Measurements from ENCODE around the gene NXPH2. TPM values are rescaled to one million over a fixed set of nuclear protein-coding genes. Genes with fewer than 3 reads are reported as not detected.

The NXPH2 gene
- total RNA-seq, 1 experiment from 2014 or later, result 0.94 TPM

DNA sequence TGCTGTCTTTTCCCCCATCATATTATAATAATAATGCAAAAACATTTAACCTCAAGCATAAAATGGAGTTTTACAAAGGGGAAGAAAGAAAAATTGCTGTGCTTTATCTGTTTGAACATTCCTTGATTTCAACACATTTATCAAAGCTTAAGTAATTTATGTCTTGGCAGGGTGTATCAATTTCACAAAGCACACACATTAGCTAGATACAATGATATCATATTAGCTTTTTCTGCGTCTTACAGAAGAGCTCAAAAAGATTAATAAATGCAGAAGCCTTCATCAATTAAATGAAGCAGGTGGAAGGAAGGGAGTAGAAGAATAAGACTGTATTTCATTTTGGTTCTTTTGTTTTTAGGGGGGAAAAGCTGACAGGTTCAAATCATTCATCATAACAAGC is 103.0 kb downstream of the NXPH2 start:
- Mint-ChIP-seq H3K4me1 (peaks cover 17% of the 10 kb centered on the region), H3K27me3 (ENCODE audit: low read depth) (no peaks in the 10 kb centered on the region), H3K36me3 (no peaks in the 10 kb centered on the region), H3K27ac (no peak overlapping the region), H3K4me3 (no peak overlapping the region), H3K9me3 (no peaks in the 10 kb centered on the region)
- POLR2A ChIA-PET, result no interaction called here
- CTCF ChIA-PET, result no interaction called here
- no peak for DNase-seq (ENCODE audit: low spot score)
- no peak for ATAC-seq
- TF ChIP-seq, protein P1, sequence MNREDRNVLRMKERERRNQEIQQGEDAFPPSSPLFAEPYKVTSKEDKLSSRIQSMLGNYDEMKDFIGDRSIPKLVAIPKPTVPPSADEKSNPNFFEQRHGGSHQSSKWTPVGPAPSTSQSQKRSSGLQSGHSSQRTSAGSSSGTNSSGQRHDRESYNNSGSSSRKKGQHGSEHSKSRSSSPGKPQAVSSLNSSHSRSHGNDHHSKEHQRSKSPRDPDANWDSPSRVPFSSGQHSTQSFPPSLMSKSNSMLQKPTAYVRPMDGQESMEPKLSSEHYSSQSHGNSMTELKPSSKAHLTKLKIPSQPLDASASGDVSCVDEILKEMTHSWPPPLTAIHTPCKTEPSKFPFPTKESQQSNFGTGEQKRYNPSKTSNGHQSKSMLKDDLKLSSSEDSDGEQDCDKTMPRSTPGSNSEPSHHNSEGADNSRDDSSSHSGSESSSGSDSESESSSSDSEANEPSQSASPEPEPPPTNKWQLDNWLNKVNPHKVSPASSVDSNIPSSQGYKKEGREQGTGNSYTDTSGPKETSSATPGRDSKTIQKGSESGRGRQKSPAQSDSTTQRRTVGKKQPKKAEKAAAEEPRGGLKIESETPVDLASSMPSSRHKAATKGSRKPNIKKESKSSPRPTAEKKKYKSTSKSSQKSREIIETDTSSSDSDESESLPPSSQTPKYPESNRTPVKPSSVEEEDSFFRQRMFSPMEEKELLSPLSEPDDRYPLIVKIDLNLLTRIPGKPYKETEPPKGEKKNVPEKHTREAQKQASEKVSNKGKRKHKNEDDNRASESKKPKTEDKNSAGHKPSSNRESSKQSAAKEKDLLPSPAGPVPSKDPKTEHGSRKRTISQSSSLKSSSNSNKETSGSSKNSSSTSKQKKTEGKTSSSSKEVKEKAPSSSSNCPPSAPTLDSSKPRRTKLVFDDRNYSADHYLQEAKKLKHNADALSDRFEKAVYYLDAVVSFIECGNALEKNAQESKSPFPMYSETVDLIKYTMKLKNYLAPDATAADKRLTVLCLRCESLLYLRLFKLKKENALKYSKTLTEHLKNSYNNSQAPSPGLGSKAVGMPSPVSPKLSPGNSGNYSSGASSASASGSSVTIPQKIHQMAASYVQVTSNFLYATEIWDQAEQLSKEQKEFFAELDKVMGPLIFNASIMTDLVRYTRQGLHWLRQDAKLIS (CRISPR knock-in tag; IDR thresholded peaks at IDR 0.05; ENCODE audit: borderline replicate concordance), result no peak
- TF ChIP-seq, protein P2, sequence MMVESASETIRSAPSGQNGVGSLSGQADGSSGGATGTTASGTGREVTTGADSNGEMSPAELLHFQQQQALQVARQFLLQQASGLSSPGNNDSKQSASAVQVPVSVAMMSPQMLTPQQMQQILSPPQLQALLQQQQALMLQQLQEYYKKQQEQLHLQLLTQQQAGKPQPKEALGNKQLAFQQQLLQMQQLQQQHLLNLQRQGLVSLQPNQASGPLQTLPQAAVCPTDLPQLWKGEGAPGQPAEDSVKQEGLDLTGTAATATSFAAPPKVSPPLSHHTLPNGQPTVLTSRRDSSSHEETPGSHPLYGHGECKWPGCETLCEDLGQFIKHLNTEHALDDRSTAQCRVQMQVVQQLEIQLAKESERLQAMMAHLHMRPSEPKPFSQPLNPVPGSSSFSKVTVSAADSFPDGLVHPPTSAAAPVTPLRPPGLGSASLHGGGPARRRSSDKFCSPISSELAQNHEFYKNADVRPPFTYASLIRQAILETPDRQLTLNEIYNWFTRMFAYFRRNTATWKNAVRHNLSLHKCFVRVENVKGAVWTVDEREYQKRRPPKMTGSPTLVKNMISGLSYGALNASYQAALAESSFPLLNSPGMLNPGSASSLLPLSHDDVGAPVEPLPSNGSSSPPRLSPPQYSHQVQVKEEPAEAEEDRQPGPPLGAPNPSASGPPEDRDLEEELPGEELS (CRISPR knock-in tag; IDR thresholded peaks at IDR 0.05), result no peak
- no peak for TF ChIP-seq ZNF232 (CRISPR knock-in tag; IDR thresholded peaks at IDR 0.05)
- no peak for TF ChIP-seq HMGA2 (CRISPR knock-in tag; IDR thresholded peaks at IDR 0.05)
- TF ChIP-seq NR3C1 (CRISPR knock-in tag; conservative IDR thresholded peaks at IDR 0.05; ENCODE audit: low read depth), result no peak

DNA sequence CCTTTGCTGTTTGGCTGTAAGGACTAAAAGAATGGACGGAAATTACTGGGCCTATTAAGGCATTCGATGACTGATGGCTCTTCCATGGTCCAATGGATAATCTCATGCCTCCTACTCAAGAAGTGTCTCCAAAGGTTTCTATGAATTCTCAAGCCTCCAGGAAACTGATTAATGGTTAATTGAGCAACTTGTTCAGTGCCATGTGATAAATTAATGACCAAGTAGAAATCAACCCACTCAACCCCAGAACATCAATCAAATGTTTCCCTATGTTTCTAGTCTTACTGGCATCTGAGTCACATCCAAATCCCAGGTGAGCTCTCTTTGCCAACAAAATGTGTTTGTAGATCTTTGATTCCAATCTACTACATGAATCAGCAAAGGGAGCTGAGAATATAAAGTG is 103.6 kb downstream of the NXPH2 start:
- ChIA-PET POLR2A (no interaction called here), CTCF (no interaction called here)
- Mint-ChIP-seq H3K27me3 (ENCODE audit: low read depth) (no peaks in the 10 kb centered on the region; the same call in 1 of the 2 replicates), H3K36me3 (no peaks in the 10 kb centered on the region), H3K9me3 (no peaks in the 10 kb centered on the region), H3K4me1 (peaks cover 21% of the 10 kb centered on the region), H3K4me3 (no peak overlapping the region), H3K27ac (no peak overlapping the region)
- ATAC-seq (no peak), DNase-seq (ENCODE audit: low spot score) (no peak)
- TF ChIP-seq ZNF416 (CRISPR knock-in tag; IDR thresholded peaks at IDR 0.05) (no peak), JUN (CRISPR knock-in tag; IDR thresholded peaks at IDR 0.05) (no peak), NR2C2 (CRISPR knock-in tag; IDR thresholded peaks at IDR 0.05) (no peak), TEAD4 (CRISPR knock-in tag; IDR thresholded peaks at IDR 0.05) (no peak), MYBL2 (CRISPR knock-in tag; IDR thresholded peaks at IDR 0.05) (no peak), ATF1 (CRISPR knock-in tag; IDR thresholded peaks at IDR 0.05) (no peak)
- TF ChIP-seq, protein P3, sequence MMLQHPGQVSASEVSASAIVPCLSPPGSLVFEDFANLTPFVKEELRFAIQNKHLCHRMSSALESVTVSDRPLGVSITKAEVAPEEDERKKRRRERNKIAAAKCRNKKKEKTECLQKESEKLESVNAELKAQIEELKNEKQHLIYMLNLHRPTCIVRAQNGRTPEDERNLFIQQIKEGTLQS (CRISPR knock-in tag; conservative IDR thresholded peaks at IDR 0.05), result no peak
- TF ChIP-seq, protein P4, sequence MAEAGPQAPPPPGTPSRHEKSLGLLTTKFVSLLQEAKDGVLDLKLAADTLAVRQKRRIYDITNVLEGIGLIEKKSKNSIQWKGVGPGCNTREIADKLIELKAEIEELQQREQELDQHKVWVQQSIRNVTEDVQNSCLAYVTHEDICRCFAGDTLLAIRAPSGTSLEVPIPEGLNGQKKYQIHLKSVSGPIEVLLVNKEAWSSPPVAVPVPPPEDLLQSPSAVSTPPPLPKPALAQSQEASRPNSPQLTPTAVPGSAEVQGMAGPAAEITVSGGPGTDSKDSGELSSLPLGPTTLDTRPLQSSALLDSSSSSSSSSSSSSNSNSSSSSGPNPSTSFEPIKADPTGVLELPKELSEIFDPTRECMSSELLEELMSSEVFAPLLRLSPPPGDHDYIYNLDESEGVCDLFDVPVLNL (CRISPR knock-in tag; IDR thresholded peaks at IDR 0.05; ENCODE audit: borderline replicate concordance, low read depth), result no peak
- TF ChIP-seq, protein P5, sequence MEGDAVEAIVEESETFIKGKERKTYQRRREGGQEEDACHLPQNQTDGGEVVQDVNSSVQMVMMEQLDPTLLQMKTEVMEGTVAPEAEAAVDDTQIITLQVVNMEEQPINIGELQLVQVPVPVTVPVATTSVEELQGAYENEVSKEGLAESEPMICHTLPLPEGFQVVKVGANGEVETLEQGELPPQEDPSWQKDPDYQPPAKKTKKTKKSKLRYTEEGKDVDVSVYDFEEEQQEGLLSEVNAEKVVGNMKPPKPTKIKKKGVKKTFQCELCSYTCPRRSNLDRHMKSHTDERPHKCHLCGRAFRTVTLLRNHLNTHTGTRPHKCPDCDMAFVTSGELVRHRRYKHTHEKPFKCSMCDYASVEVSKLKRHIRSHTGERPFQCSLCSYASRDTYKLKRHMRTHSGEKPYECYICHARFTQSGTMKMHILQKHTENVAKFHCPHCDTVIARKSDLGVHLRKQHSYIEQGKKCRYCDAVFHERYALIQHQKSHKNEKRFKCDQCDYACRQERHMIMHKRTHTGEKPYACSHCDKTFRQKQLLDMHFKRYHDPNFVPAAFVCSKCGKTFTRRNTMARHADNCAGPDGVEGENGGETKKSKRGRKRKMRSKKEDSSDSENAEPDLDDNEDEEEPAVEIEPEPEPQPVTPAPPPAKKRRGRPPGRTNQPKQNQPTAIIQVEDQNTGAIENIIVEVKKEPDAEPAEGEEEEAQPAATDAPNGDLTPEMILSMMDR (IDR thresholded peaks at IDR 0.05), result no peak
- TF ChIP-seq, protein P6, sequence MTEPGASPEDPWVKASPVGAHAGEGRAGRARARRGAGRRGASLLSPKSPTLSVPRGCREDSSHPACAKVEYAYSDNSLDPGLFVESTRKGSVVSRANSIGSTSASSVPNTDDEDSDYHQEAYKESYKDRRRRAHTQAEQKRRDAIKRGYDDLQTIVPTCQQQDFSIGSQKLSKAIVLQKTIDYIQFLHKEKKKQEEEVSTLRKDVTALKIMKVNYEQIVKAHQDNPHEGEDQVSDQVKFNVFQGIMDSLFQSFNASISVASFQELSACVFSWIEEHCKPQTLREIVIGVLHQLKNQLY (CRISPR knock-in tag; IDR thresholded peaks at IDR 0.05), result no peak
- TF ChIP-seq, protein P7, sequence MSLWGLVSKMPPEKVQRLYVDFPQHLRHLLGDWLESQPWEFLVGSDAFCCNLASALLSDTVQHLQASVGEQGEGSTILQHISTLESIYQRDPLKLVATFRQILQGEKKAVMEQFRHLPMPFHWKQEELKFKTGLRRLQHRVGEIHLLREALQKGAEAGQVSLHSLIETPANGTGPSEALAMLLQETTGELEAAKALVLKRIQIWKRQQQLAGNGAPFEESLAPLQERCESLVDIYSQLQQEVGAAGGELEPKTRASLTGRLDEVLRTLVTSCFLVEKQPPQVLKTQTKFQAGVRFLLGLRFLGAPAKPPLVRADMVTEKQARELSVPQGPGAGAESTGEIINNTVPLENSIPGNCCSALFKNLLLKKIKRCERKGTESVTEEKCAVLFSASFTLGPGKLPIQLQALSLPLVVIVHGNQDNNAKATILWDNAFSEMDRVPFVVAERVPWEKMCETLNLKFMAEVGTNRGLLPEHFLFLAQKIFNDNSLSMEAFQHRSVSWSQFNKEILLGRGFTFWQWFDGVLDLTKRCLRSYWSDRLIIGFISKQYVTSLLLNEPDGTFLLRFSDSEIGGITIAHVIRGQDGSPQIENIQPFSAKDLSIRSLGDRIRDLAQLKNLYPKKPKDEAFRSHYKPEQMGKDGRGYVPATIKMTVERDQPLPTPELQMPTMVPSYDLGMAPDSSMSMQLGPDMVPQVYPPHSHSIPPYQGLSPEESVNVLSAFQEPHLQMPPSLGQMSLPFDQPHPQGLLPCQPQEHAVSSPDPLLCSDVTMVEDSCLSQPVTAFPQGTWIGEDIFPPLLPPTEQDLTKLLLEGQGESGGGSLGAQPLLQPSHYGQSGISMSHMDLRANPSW (CRISPR knock-in tag; conservative IDR thresholded peaks at IDR 0.05; ENCODE audit: low read depth), result no peak
- TF ChIP-seq, protein P8, sequence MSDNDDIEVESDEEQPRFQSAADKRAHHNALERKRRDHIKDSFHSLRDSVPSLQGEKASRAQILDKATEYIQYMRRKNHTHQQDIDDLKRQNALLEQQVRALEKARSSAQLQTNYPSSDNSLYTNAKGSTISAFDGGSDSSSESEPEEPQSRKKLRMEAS (CRISPR knock-in tag; IDR thresholded peaks at IDR 0.05), result no peak
- TF ChIP-seq, protein P9, sequence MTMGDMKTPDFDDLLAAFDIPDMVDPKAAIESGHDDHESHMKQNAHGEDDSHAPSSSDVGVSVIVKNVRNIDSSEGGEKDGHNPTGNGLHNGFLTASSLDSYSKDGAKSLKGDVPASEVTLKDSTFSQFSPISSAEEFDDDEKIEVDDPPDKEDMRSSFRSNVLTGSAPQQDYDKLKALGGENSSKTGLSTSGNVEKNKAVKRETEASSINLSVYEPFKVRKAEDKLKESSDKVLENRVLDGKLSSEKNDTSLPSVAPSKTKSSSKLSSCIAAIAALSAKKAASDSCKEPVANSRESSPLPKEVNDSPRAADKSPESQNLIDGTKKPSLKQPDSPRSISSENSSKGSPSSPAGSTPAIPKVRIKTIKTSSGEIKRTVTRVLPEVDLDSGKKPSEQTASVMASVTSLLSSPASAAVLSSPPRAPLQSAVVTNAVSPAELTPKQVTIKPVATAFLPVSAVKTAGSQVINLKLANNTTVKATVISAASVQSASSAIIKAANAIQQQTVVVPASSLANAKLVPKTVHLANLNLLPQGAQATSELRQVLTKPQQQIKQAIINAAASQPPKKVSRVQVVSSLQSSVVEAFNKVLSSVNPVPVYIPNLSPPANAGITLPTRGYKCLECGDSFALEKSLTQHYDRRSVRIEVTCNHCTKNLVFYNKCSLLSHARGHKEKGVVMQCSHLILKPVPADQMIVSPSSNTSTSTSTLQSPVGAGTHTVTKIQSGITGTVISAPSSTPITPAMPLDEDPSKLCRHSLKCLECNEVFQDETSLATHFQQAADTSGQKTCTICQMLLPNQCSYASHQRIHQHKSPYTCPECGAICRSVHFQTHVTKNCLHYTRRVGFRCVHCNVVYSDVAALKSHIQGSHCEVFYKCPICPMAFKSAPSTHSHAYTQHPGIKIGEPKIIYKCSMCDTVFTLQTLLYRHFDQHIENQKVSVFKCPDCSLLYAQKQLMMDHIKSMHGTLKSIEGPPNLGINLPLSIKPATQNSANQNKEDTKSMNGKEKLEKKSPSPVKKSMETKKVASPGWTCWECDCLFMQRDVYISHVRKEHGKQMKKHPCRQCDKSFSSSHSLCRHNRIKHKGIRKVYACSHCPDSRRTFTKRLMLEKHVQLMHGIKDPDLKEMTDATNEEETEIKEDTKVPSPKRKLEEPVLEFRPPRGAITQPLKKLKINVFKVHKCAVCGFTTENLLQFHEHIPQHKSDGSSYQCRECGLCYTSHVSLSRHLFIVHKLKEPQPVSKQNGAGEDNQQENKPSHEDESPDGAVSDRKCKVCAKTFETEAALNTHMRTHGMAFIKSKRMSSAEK (CRISPR knock-in tag; IDR thresholded peaks at IDR 0.05; ENCODE audit: borderline replicate concordance), result no peak

Data from WTC11 (cell line).